ENCODE data around the gene CD79B. TPM values are rescaled to one million over a fixed set of nuclear protein-coding genes. Genes with fewer than 3 reads are reported as not detected.

CD79B gene
- total RNA-seq, 1 donor from 2014 or later = 0.25 TPM

DNA sequence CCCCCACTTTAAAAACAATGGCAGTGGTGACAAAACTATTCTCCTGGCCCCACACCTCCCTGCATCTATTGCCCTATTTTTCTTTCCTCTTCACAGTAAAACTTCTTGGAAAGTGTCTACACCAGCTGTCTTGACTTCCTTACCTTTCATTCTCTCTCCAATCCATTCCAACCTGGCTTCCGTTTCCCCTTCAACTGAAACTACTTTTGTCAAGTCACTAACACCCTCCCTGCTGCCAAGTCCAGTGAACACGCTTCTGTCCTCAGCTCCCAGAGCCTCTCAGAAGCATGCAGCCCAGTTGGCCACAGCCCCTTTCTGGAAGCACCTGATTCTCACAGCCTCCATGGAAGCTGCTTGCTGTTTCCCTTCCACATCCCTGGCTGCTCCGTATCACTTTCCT lies 44.6 kb upstream of the CD79B start:
- no peak overlapping the region for H3K4me3 ChIP-seq (ENCODE audit: insufficient read depth, low read depth, low read length)
- TF ChIP-seq, protein P1, sequence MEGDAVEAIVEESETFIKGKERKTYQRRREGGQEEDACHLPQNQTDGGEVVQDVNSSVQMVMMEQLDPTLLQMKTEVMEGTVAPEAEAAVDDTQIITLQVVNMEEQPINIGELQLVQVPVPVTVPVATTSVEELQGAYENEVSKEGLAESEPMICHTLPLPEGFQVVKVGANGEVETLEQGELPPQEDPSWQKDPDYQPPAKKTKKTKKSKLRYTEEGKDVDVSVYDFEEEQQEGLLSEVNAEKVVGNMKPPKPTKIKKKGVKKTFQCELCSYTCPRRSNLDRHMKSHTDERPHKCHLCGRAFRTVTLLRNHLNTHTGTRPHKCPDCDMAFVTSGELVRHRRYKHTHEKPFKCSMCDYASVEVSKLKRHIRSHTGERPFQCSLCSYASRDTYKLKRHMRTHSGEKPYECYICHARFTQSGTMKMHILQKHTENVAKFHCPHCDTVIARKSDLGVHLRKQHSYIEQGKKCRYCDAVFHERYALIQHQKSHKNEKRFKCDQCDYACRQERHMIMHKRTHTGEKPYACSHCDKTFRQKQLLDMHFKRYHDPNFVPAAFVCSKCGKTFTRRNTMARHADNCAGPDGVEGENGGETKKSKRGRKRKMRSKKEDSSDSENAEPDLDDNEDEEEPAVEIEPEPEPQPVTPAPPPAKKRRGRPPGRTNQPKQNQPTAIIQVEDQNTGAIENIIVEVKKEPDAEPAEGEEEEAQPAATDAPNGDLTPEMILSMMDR (IDR thresholded peaks at IDR 0.05; ENCODE audit: insufficient read depth, low read depth, low read length) = no peak
- TF ChIP-seq EZH2 (IDR thresholded peaks at IDR 0.05; ENCODE audit: insufficient read depth, low read length) = no peak
- Mint-ChIP-seq H3K36me3 (ENCODE audit: low read depth, unreplicated experiment) (peaks cover 3% of the 10 kb centered on the region), H3K27me3 (ENCODE audit: low read depth, unreplicated experiment) (peaks cover 5% of the 10 kb centered on the region), H3K4me3 (ENCODE audit: unreplicated experiment) (no peak overlapping the region), H3K4me1 (ENCODE audit: low read depth, unreplicated experiment) (peaks cover 12% of the 10 kb centered on the region), H3K9me3 (ENCODE audit: unreplicated experiment) (peaks cover 8% of the 10 kb centered on the region), H3K27ac (ENCODE audit: unreplicated experiment) (no peak overlapping the region)
- H3K9ac ChIP-seq (ENCODE audit: low read length) = no peak overlapping the region
- no peak overlapping the region for H3K4me2 ChIP-seq (ENCODE audit: low read length)
- peaks cover 19% of the 10 kb centered on the region for H3K4me1 ChIP-seq (ENCODE audit: insufficient read depth, low read length)
- no peaks in the 10 kb centered on the region for H3K9me3 ChIP-seq (ENCODE audit: insufficient read depth, low read depth, low read length)
- H3K27ac ChIP-seq (ENCODE audit: low read depth, low read length) = no peak overlapping the region
- no peaks in the 10 kb centered on the region for H3K36me3 ChIP-seq (ENCODE audit: insufficient read depth, low read length)
- FAIRE-seq = no peak
- DNase-seq (ENCODE audit: low read depth) = no peak
- H3K27me3 ChIP-seq (ENCODE audit: insufficient read depth, low read length) = peaks cover 4% of the 10 kb centered on the region
- H3K79me2 ChIP-seq (ENCODE audit: insufficient read depth, low read length) = no peaks in the 10 kb centered on the region
- no peaks in the 10 kb centered on the region for H4K20me1 ChIP-seq (ENCODE audit: insufficient read depth, low read length)
- H2AFZ ChIP-seq (ENCODE audit: low read depth, low read length) = no peak overlapping the region

DNA sequence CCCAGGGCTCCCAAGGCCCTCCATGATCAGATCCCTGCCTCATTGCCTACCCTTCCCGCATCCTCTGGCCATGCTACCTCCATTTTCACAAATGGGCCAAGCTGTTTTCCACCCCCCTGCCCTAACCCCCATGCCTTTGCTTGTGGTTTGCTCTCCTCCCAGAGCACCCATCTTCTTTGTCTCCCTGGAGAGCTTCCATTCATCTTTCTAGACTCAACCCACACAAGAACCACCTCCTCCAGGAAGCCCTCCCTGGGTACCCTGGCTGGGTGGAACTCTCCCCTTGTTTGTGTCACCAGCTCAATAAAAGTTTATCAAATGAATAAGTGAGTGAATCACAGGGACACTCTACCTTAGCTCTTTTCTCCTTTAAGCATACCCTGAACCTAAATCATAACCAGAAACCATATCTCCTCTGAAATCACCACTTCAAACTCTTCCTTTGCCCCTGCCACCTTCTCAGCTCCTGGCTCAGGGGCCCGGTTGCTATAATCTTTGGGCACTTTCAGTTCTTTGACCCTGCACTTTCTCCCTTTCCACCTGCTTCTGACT lies 43.5 kb upstream of the CD79B start:
- H3K36me3 Mint-ChIP-seq (ENCODE audit: low read depth, unreplicated experiment) = peaks cover 3% of the 10 kb centered on the region
- no peak for FAIRE-seq

More for the DNA sequence above, 43.5 kb upstream of the CD79B start:
- Histone ChIP-seq H3K9me3 (ENCODE audit: insufficient read depth, low read depth, low read length) (no peaks in the 10 kb centered on the region), H3K36me3 (ENCODE audit: insufficient read depth, low read length) (no peaks in the 10 kb centered on the region), H4K20me1 (ENCODE audit: insufficient read depth, low read length) (no peaks in the 10 kb centered on the region), H3K4me2 (ENCODE audit: low read length) (no peak overlapping the region), H3K27me3 (ENCODE audit: insufficient read depth, low read length) (peaks cover 4% of the 10 kb centered on the region), H3K9ac (ENCODE audit: low read length) (no peak overlapping the region), H3K4me3 (ENCODE audit: insufficient read depth, low read depth, low read length) (no peak overlapping the region), H3K27ac (ENCODE audit: low read depth, low read length) (no peak overlapping the region), H2AFZ (ENCODE audit: low read depth, low read length) (no peak overlapping the region), H3K4me1 (ENCODE audit: insufficient read depth, low read length) (peaks cover 19% of the 10 kb centered on the region), H3K79me2 (ENCODE audit: insufficient read depth, low read length) (no peaks in the 10 kb centered on the region)
- H3K9me3 Mint-ChIP-seq (ENCODE audit: unreplicated experiment) = peaks cover 4% of the 10 kb centered on the region
- TF ChIP-seq EZH2 (IDR thresholded peaks at IDR 0.05; ENCODE audit: insufficient read depth, low read length) = no peak
- TF ChIP-seq, protein P1 (IDR thresholded peaks at IDR 0.05; ENCODE audit: insufficient read depth, low read depth, low read length) = no peak
- no peak for DNase-seq (ENCODE audit: low read depth)
- H3K27ac Mint-ChIP-seq (ENCODE audit: unreplicated experiment) = no peak overlapping the region
- H3K27me3 Mint-ChIP-seq (ENCODE audit: low read depth, unreplicated experiment) = peaks cover 5% of the 10 kb centered on the region
- H3K4me3 Mint-ChIP-seq (ENCODE audit: unreplicated experiment) = no peak overlapping the region
- peaks cover 12% of the 10 kb centered on the region for H3K4me1 Mint-ChIP-seq (ENCODE audit: low read depth, unreplicated experiment)

All from astrocyte (in vitro differentiated cells and primary cell).